Measurements from ENCODE around the gene ADRM1.

DNA sequence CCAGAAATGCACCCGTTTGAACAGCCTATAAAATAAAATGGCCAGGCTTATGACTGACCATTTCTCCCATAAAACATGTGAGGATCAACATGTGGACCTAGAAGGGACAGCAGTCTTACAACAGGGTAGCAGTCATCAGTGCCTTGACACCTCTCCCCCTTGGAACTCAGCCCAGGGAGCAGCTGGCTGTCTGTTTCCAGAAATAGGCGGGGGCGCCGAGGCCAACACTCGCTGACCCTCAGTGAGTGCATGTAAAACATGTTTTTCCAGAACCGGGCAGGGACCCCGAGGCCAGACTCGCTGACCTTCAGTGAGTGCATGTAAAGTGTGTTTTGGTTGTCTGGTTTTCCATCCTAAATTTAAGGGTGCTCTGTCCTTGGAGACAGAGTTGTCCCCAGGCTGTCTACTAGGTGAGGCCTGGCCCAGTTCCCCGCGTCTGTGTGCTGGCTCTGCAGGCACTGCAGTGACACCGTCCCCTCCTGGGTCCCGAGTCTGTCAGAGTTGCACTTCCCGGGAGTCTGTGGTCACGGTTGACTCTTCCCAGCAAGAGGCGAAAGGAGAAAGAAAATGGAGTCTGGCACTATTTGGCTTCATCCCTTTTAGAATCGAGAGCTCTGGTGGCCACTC is 19.8 kb upstream of the ADRM1 start:
- TF ChIP-seq, protein P1, sequence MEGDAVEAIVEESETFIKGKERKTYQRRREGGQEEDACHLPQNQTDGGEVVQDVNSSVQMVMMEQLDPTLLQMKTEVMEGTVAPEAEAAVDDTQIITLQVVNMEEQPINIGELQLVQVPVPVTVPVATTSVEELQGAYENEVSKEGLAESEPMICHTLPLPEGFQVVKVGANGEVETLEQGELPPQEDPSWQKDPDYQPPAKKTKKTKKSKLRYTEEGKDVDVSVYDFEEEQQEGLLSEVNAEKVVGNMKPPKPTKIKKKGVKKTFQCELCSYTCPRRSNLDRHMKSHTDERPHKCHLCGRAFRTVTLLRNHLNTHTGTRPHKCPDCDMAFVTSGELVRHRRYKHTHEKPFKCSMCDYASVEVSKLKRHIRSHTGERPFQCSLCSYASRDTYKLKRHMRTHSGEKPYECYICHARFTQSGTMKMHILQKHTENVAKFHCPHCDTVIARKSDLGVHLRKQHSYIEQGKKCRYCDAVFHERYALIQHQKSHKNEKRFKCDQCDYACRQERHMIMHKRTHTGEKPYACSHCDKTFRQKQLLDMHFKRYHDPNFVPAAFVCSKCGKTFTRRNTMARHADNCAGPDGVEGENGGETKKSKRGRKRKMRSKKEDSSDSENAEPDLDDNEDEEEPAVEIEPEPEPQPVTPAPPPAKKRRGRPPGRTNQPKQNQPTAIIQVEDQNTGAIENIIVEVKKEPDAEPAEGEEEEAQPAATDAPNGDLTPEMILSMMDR (IDR thresholded peaks at IDR 0.05), result no peak
- TF ChIP-seq POLR2A (IDR thresholded peaks at IDR 0.05), result no peak
